HG03342 (cell line): ENCODE results near the gene TNNI3.

Experiments
- ATAC-seq: cut with Tn5 transposase; IDR thresholded peaks from one replicate; pipeline ENCODE4 v1.9.1; 2021; ENCODE audit warnings: mild to moderate bottlenecking, moderate library complexity; ENCODE audit not compliant: unreplicated experiment

Gene TNNI3

GRCh38 chr19:55147545-55148251 is 9.8 kb downstream of the TNNI3 start:
- no peak for ATAC-seq

- ATAC-seq, result no peak
These were observed 10.7 kb downstream of the TNNI3 start for GRCh38 chr19:55146705-55147273.

GRCh38 chr19:55146078-55146704 is 11.3 kb downstream of the TNNI3 start:
- ATAC-seq, result no peak

- ATAC-seq, result no peak
These were observed 12.3 kb downstream of the TNNI3 start for GRCh38 chr19:55145232-55145631.

DNA sequence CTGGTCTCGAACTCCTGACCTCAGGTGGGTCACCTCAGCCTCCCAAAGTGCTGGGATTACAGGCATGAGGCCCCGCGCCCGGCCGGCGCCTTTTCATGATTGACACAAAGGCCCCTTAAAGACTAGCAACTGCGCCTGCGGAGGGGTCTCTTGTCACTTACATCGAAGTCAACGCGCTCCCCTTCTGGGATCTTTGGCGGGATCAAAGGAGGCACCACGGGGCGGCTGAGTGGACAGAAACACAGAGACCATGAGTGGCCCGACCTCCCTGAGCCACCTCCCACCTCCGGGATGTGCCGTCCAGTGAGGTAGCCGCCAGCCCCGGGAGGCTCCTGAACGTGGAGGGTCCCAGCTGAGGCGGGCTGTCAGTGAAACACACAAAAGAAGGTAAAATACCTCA is 15.8 kb downstream of the TNNI3 start:
- no peak for ATAC-seq

GRCh38 chr19:55137915-55138314 is 19.6 kb downstream of the TNNI3 start:
- ATAC-seq, result no peak

DNA sequence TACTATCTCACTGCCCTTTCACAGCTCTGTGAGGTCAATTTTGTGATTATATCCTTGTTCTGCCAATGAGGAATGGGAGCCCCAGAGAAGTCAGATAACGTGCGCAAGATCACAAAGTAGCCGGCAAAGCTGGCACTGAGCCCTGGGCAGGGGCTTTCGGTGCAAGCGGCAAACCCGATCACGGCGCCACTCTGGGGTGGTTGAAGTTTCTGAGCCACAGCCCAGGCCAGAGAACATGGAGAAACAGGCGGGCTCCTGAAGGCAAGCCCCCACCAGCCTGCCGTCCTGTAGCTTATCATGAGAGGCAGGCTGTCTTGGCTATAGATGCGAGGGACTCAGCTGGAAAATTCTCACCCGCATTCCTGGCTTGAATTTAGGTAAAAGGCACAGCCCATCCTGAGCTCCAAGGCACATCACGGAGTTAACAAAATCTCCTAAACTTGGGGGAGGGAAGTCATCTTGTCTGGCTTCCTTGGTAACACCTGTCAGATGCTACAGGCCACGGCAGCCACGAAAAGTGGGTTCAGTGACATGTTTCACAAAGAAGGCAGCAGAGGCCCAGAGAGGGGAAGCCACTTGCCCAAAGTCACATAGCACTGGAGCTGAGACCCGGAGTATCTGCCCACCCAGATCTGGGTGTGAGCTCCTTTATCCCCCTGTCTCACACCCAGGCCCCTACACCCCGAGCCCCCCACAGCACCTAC is 21.0 kb downstream of the TNNI3 start:
- ATAC-seq, result no peak

GRCh38 chr19:55134736-55135135 is 22.8 kb downstream of the TNNI3 start:
- ATAC-seq, result no peak

- ATAC-seq, result no peak
These were observed 23.7 kb downstream of the TNNI3 start for GRCh38 chr19:55133639-55134444.

DNA sequence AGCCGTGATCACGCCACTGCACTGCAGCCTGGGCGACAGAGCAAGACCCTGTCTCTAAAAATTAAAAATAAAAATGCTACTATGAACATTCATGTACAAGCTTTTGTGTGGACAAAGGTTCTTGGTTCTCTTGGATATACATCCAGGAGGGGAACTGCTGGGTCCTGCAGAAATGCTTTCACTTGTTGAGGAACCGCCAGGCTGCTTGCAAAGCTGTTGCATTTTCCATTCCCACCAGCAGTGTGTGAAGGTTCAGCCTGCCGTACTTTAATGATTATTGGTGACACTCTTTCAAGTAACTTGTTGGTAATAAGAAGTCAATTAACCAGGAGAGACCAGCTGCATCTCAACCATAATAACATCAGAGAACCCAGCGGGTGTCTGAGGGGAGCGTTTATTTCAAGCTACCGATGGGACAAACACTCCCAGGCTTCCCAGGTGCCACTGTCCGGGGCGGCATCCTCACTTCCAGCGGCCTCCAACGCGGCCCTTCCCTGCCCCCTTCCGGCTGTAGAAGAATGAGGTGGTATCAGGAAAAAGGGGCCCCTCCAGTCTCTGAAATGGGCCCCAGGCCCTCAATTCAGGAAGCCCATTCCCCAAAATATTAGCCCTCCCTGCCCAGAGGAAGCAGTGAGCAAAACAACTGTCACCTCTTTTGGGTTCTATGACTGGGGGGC is 24.9 kb downstream of the TNNI3 start:
- no peak for ATAC-seq

DNA sequence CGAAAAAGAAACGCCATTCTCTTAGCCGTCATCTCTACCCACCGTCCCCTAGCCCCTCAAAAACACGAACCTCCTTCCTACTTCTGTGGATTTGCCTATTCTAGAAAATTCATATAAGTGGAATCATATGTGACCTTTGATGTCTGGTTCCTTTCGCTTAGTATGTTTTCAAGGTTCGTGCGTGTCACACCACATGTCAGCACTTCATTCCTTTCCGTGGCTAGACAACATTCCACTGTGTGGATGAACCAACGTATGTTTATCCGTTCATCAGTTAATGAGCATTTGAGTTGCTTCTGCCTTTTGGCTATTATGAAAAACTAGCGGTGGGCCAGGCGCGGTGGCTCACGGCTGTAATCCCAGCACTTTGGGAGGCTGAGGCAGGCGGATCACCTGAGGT is 26.1 kb downstream of the TNNI3 start:
- ATAC-seq, result no peak

- ATAC-seq, result no peak
These were observed 38.5 kb downstream of the TNNI3 start for GRCh38 chr19:55119053-55119452.

- ATAC-seq, result no peak
These were observed 39.0 kb downstream of the TNNI3 start for GRCh38 chr19:55118401-55118991.

DNA sequence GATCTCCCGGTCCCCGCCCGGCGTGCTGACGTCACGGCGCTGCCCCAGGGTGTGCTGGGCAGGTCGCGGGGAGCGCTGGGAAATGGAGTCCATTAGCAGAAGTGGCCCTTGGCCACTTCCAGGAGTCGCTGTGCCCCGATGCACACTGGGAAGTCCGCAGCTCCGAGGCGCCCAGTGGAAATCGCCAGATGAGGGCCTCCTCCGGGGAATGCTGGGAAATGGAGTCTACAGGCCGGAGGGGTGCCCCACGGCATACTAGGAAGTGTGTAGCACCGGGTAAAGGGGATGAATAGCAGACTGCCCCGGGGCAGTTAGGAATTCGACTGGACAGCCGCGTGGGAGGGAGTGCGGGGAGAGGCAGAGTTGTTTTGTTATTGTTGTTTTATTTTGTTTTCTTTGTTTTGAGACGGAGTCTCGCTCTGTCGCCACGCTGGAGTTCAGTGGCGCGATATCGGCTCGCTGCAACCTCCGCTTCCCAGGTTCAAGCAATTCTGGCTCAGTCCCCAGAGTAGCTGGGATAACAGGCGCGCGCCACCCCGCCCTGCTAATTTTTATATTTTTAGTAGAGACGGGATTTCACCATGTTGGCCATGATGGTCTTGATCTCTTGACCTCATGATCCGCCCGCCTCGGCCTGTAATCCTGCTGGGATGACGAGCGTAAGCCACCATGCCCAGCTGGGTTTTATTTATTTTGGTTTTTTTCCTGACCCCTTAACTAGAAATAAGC is 39.7 kb downstream of the TNNI3 start:
- peak; percentile 81 for ATAC-seq

GRCh38 chr19:55116859-55117662 is 40.5 kb downstream of the TNNI3 start, which contains the start of gene PPP1R12C:
Gene PPP1R12C, minus strand, starts transcription at chr19:55117637. Its CDS starts 94 bp downstream, at chr19:55117543.
- ATAC-seq, result no peak

GRCh38 chr19:55116232-55116858 is 41.2 kb downstream of the TNNI3 start:
- ATAC-seq, result no peak

DNA sequence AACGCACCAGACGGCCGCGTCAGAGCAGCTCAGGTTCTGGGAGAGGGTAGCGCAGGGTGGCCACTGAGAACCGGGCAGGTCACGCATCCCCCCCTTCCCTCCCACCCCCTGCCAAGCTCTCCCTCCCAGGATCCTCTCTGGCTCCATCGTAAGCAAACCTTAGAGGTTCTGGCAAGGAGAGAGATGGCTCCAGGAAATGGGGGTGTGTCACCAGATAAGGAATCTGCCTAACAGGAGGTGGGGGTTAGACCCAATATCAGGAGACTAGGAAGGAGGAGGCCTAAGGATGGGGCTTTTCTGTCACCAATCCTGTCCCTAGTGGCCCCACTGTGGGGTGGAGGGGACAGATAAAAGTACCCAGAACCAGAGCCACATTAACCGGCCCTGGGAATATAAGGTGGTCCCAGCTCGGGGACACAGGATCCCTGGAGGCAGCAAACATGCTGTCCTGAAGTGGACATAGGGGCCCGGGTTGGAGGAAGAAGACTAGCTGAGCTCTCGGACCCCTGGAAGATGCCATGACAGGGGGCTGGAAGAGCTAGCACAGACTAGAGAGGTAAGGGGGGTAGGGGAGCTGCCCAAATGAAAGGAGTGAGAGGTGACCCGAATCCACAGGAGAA is 42.0 kb downstream of the TNNI3 start:
- no peak for ATAC-seq
